ENCODE measurements around the gene XRRA1.

The XRRA1 gene

DNA sequence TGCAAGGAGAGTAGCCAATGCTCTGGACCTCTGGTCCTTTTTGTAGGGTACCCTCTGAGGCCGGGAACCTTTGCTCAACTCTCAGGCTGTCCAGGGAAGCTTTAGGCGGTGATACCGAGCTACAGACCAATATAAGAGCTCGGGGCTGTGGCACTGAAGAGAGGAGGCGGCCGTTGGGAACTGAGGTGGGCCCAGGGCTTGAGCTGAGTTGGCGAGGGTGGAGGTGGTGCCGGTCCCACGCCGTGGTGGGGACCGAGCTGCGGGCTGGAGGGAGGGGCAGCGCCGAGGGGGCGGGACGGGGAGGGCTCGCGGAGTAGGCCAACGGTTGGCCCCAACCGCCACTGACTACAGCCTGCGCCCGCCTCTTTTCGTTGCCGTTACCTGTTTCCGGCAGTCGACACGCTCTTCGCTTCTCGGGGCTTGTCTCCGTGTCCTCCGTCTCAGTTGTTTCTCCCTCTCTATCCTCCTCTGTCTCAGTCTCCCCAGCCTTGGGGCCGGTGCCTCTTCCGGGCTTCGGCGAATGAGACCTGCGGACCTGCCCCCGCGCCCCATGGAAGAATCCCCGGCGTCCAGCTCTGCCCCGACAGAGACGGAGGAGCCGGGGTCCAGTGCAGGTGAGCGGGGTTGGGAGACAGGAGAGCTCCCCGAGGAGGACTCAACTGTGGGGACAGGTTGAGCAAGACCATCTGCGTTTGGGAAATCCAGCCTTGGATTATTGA lies 39.8 kb upstream of the XRRA1 start, which contains the start of gene NEU3:
Gene NEU3 (plus strand): TSS at position 393 of the 719 bp plus-strand sequence. CDS start 128 bp downstream, at position 521.
- TF ChIP-seq, protein P1, sequence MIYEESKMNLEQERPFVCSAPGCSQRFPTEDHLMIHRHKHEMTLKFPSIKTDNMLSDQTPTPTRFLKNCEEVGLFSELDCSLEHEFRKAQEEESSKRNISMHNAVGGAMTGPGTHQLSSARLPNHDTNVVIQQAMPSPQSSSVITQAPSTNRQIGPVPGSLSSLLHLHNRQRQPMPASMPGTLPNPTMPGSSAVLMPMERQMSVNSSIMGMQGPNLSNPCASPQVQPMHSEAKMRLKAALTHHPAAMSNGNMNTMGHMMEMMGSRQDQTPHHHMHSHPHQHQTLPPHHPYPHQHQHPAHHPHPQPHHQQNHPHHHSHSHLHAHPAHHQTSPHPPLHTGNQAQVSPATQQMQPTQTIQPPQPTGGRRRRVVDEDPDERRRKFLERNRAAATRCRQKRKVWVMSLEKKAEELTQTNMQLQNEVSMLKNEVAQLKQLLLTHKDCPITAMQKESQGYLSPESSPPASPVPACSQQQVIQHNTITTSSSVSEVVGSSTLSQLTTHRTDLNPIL (CRISPR knock-in tag; IDR thresholded peaks at IDR 0.05; ENCODE audit: low read depth), result no peak
- TF ChIP-seq, protein P2, sequence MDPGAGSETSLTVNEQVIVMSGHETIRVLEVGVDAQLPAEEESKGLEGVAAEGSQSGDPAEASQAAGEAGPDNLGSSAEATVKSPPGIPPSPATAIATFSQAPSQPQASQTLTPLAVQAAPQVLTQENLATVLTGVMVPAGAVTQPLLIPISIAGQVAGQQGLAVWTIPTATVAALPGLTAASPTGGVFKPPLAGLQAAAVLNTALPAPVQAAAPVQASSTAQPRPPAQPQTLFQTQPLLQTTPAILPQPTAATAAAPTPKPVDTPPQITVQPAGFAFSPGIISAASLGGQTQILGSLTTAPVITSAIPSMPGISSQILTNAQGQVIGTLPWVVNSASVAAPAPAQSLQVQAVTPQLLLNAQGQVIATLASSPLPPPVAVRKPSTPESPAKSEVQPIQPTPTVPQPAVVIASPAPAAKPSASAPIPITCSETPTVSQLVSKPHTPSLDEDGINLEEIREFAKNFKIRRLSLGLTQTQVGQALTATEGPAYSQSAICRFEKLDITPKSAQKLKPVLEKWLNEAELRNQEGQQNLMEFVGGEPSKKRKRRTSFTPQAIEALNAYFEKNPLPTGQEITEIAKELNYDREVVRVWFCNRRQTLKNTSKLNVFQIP (CRISPR knock-in tag; IDR thresholded peaks at IDR 0.05; ENCODE audit: borderline replicate concordance, low read depth), result no peak
- TF ChIP-seq ZC3H10 (CRISPR knock-in tag; IDR thresholded peaks at IDR 0.05) (no peak), TOX (CRISPR knock-in tag; IDR thresholded peaks at IDR 0.05; ENCODE audit: borderline replicate concordance) (no peak), ARNTL (CRISPR knock-in tag; IDR thresholded peaks at IDR 0.05; ENCODE audit: borderline replicate concordance, low read depth) (no peak), ZFP3 (CRISPR knock-in tag; IDR thresholded peaks at IDR 0.05) (no peak), ZNF565 (CRISPR knock-in tag; conservative IDR thresholded peaks at IDR 0.05; ENCODE audit: low read depth) (no peak), OSR1 (CRISPR knock-in tag; IDR thresholded peaks at IDR 0.05) (no peak), ZNF8 (CRISPR knock-in tag; IDR thresholded peaks at IDR 0.05) (no peak), SNAI2 (CRISPR knock-in tag; IDR thresholded peaks at IDR 0.05) (no peak), ZFP30 (CRISPR knock-in tag; IDR thresholded peaks at IDR 0.05) (no peak), CSDC2 (CRISPR knock-in tag; IDR thresholded peaks at IDR 0.05) (no peak), ISL1 (CRISPR knock-in tag; IDR thresholded peaks at IDR 0.05) (no peak), ZNF70 (CRISPR knock-in tag; IDR thresholded peaks at IDR 0.05) (no peak)
- ATAC-seq, result peak; percentile 95

DNA sequence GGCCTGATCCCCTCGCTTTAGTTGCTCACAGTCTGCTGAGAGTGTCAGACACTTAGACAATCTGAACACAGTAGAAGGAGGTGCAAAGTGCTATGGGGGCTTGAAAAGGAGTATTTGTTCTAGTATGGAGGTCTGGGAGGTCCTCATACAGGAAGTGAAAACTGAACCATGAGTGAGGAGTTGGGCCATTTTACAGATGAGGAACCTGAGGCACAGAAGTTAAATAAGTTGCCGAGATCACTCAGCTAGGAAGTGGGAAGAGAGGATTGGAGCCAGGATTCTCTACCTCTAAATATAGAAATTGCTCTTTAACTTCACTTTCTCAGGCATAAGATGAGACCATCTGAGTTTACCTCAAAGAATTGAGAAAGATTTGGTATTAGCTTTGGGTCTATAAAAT lies 35.8 kb upstream of the XRRA1 start:
- TF ChIP-seq ZNF565 (CRISPR knock-in tag; conservative IDR thresholded peaks at IDR 0.05; ENCODE audit: low read depth) (no peak), TOX (CRISPR knock-in tag; IDR thresholded peaks at IDR 0.05; ENCODE audit: borderline replicate concordance) (no peak)
- ATAC-seq, result no peak

DNA sequence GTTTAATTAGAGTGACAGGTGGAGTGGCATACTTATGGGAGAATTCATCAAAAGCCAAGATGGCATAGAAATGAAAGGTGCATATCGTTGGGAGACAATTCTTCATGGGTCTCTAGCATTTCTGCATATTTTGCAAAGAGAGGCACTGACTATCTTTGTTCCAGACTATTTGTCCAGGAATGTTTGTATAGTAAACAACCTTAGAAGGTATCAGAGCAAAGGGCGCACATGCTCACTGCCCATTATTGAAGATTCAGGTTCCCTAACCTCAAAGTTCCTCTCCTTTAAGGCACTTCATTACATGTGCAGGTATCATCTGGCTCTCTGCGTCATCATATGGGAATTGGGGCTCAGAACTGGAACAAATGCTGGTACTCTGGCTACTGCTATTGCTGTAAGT lies 35.2 kb upstream of the XRRA1 start:
- TF ChIP-seq SNAI2 (CRISPR knock-in tag; IDR thresholded peaks at IDR 0.05) (no peak), TCF4 (CRISPR knock-in tag; IDR thresholded peaks at IDR 0.05; ENCODE audit: borderline replicate concordance) (no peak), ARNTL (CRISPR knock-in tag; IDR thresholded peaks at IDR 0.05; ENCODE audit: borderline replicate concordance, low read depth) (no peak), GLIS3 (CRISPR knock-in tag; IDR thresholded peaks at IDR 0.05) (no peak), CSDC2 (CRISPR knock-in tag; IDR thresholded peaks at IDR 0.05) (no peak), ESRRG (CRISPR knock-in tag; IDR thresholded peaks at IDR 0.05) (no peak), ZFP3 (CRISPR knock-in tag; IDR thresholded peaks at IDR 0.05) (no peak), RARB (CRISPR knock-in tag; IDR thresholded peaks at IDR 0.05) (no peak), PPARA (CRISPR knock-in tag; IDR thresholded peaks at IDR 0.05; ENCODE audit: borderline replicate concordance) (no peak), OSR1 (CRISPR knock-in tag; IDR thresholded peaks at IDR 0.05) (no peak), ZNF565 (CRISPR knock-in tag; conservative IDR thresholded peaks at IDR 0.05; ENCODE audit: low read depth) (no peak), ZNF70 (CRISPR knock-in tag; IDR thresholded peaks at IDR 0.05) (no peak), ZFP30 (CRISPR knock-in tag; IDR thresholded peaks at IDR 0.05) (no peak), BACH2 (CRISPR knock-in tag; IDR thresholded peaks at IDR 0.05; ENCODE audit: borderline replicate concordance) (no peak)
- TF ChIP-seq, protein P2 (CRISPR knock-in tag; IDR thresholded peaks at IDR 0.05; ENCODE audit: borderline replicate concordance, low read depth), result no peak
- TF ChIP-seq, protein P3, sequence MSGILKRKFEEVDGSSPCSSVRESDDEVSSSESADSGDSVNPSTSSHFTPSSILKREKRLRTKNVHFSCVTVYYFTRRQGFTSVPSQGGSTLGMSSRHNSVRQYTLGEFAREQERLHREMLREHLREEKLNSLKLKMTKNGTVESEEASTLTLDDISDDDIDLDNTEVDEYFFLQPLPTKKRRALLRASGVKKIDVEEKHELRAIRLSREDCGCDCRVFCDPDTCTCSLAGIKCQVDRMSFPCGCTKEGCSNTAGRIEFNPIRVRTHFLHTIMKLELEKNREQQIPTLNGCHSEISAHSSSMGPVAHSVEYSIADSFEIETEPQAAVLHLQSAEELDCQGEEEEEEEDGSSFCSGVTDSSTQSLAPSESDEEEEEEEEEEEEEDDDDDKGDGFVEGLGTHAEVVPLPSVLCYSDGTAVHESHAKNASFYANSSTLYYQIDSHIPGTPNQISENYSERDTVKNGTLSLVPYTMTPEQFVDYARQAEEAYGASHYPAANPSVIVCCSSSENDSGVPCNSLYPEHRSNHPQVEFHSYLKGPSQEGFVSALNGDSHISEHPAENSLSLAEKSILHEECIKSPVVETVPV (CRISPR knock-in tag; IDR thresholded peaks at IDR 0.05), result no peak
- TF ChIP-seq, protein P1 (CRISPR knock-in tag; IDR thresholded peaks at IDR 0.05; ENCODE audit: low read depth), result no peak
- ATAC-seq, result no peak

All from SK-N-SH treated with all-trans-retinoic acid at 6 μM for 48 hours (cell line).